ENCODE results near the gene PEPD.

DNA sequence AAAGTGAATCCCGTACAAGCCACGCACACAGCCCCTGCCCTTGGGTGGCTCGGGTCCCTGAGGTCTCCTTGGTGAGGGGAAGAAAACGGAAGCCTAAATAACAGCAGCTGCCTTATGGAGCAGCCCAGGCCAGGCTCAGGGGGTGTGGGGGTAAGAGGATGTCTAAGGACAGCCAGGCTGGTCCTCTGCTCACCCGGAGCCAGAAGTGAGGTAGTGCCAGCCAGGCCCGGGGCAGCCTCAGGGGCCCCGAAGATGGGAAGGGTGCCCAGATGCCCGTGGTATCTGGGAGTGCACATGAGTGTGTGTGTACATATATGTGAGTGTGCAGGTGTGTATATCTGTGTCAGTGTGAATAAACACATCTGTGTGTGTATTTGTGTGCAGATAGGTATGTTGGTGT, 38.4 kb upstream of the PEPD start:
- no peak for TF ChIP-seq SIN3A (IDR thresholded peaks at IDR 0.05; ENCODE audit: borderline replicate concordance, insufficient read depth, low read length)
- TF ChIP-seq, protein P1, sequence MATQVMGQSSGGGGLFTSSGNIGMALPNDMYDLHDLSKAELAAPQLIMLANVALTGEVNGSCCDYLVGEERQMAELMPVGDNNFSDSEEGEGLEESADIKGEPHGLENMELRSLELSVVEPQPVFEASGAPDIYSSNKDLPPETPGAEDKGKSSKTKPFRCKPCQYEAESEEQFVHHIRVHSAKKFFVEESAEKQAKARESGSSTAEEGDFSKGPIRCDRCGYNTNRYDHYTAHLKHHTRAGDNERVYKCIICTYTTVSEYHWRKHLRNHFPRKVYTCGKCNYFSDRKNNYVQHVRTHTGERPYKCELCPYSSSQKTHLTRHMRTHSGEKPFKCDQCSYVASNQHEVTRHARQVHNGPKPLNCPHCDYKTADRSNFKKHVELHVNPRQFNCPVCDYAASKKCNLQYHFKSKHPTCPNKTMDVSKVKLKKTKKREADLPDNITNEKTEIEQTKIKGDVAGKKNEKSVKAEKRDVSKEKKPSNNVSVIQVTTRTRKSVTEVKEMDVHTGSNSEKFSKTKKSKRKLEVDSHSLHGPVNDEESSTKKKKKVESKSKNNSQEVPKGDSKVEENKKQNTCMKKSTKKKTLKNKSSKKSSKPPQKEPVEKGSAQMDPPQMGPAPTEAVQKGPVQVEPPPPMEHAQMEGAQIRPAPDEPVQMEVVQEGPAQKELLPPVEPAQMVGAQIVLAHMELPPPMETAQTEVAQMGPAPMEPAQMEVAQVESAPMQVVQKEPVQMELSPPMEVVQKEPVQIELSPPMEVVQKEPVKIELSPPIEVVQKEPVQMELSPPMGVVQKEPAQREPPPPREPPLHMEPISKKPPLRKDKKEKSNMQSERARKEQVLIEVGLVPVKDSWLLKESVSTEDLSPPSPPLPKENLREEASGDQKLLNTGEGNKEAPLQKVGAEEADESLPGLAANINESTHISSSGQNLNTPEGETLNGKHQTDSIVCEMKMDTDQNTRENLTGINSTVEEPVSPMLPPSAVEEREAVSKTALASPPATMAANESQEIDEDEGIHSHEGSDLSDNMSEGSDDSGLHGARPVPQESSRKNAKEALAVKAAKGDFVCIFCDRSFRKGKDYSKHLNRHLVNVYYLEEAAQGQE (IDR thresholded peaks at IDR 0.05; ENCODE audit: insufficient read depth in 1 of 2, low read depth in 2 of 2, low read length in 2 of 2): no peak

All from PFSK-1 (cell line).